Thoracic aorta (tissue), 2 donors: ENCODE data around the gene GRK1. TPM values are rescaled to one million over a fixed set of nuclear protein-coding genes. Genes with fewer than 3 reads are reported as not detected.

Experiments used
- ATAC-seq: fragments of 150-250 bp; one replicate; pipeline ENCODE4 v1.8.0; 2017; ENCODE audit warnings: low read depth; ENCODE audit not compliant: insufficient number of reproducible peaks, low FRiP score
- DNase-seq: peaks from one replicate; pipeline ENCODE4 v3.0.0-alpha.2; 2020; ENCODE audit warnings: low spot score
- H3K27ac ChIP-seq, 2 donors: fragments of 200-600 bp; sonication (generic); 1 replicate in 1 of 2; 2 replicates in 1 of 2; pipeline ENCODE4 v1.5.1; 2016; ENCODE audit warnings: mild to moderate bottlenecking in 2 of 2, moderate library complexity in 2 of 2
- H3K27me3 ChIP-seq: fragments of 200-600 bp; sonication (generic); replicated peaks from 2 replicates; pipeline ENCODE4 v1.6.0; 2016; ENCODE audit warnings: mild to moderate bottlenecking; ENCODE audit not compliant: insufficient read depth
- H3K36me3 ChIP-seq: fragments of 200-600 bp; sonication (generic); one replicate; pipeline ENCODE4 v1.5.1; 2016
- H3K4me1 ChIP-seq, 2 donors: fragments of 200-600 bp; sonication (generic); 1 replicate in 1 of 2; 2 replicates in 1 of 2; pipeline versions ENCODE4 v1.5.1 to v1.6.0; 2016; ENCODE audit warnings: low read depth in 2 of 2, mild to moderate bottlenecking in 1 of 2; ENCODE audit not compliant: control insufficient read depth in 1 of 2
- H3K4me3 ChIP-seq: fragments of 200-600 bp; sonication (generic); 2 replicates; pipeline ENCODE4 v1.5.1; 2016; ENCODE audit warnings: mild to moderate bottlenecking
- H3K9me3 ChIP-seq: fragments of 200-600 bp; sonication (generic); 2 replicates; pipeline ENCODE4 v1.5.1; 2016
- total RNA-seq, 2 donors: library from RNA; depleted of rRNA; stranded (reverse); fragments of >200 nt; gene quantifications; one replicate each; pipeline versions ENCODE4 v1.1.0 to v1.2.3, GENCODE V29; 2016
- TF ChIP-seq, protein P1 (sequence below): fragments of 200-600 bp; sonication (generic); IDR thresholded peaks from one replicate; pipeline ENCODE4 v1.5.1; 2019; ENCODE audit warnings: antibody characterized with exemption

The GRK1 gene
- total RNA-seq, 2 donors from 2014 or later = not detected

DNA sequence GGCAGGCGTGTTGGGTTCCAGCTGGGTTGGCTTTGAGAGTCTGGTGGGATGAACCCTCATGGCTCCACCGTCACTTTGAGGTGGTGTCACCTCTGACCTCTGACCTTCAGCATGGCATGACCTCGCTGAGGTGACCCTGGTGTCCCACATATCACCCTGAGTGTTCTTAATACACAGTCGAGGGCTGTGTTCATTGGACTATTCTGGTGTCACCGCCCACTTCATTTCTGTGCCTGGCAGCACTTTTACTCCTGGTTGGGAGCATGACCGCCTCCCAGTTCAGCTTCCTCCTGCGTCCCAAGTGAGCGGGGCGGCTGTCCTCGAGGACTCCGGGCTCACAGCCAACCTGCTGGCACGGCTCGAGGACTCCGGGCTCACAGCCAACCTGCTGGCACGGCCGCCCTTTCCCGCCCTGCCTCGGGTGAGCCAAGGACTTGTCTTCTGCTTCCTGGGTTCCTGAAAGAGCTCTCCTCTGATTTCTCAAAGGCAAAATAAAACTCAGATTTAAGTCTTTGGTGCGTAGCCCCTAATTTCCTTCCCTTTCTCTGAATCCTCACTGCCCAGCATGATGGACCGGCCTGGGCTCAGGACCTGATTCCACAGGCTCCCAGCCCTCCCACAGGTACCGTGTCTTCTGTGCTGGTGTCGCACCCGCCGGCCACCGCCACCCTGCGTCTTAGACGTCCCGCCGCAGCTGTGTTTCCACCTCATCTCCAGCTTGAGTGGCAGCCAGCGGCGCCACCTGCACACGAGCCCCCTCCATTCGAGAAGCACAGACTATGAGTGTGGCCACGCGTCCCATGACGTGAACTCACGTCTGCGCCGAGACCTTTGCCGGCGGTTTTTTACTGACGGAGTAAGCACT, 19.4 kb upstream of the GRK1 start:
- Histone ChIP-seq H3K4me1 (peaks cover 9 to 18% of the 10 kb centered on the region in 2 donors), H3K9me3 (no peaks in the 10 kb centered on the region), H3K36me3 (no peaks in the 10 kb centered on the region), H3K4me3 (no peak overlapping the region), H3K27me3 (no peaks in the 10 kb centered on the region), H3K27ac (peak overlapping the region in 1 of 2 donors; percentile 65)
- DNase-seq (peak; percentile 60), ATAC-seq (peak; percentile 80)
- TF ChIP-seq, protein P1, sequence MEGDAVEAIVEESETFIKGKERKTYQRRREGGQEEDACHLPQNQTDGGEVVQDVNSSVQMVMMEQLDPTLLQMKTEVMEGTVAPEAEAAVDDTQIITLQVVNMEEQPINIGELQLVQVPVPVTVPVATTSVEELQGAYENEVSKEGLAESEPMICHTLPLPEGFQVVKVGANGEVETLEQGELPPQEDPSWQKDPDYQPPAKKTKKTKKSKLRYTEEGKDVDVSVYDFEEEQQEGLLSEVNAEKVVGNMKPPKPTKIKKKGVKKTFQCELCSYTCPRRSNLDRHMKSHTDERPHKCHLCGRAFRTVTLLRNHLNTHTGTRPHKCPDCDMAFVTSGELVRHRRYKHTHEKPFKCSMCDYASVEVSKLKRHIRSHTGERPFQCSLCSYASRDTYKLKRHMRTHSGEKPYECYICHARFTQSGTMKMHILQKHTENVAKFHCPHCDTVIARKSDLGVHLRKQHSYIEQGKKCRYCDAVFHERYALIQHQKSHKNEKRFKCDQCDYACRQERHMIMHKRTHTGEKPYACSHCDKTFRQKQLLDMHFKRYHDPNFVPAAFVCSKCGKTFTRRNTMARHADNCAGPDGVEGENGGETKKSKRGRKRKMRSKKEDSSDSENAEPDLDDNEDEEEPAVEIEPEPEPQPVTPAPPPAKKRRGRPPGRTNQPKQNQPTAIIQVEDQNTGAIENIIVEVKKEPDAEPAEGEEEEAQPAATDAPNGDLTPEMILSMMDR = no peak

GRCh38 chr13:113648216-113648610, 18.8 kb upstream of the GRK1 start:
- no peak for DNase-seq
- H3K27ac ChIP-seq = peak overlapping the region in 1 of 2 donors; percentile 65

DNA sequence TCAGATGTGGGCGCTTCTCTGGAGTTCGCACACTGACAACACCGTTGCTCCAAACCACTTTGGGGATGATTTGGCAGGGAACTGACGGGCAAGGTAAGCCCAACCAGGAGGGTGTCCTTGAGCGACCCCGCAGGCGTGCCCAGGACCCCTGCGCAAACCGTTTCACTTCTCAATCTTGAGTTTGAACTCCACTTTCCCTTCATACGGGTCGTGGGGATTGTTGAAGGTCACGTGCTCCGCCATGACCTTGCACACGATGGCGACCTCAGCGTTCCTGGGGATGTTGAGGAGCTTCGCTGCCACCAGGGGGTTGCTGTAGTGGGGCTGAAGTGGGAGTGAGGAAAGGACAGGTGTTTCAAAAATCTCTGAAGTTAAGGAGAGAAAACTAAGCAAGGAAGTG, 17.8 kb upstream of the GRK1 start:
- no peak overlapping the region for H3K4me3 ChIP-seq
- no peak overlapping the region for H3K27ac ChIP-seq
- TF ChIP-seq, protein P1 = no peak
- peaks cover 9 to 18% of the 10 kb centered on the region in 2 donors for H3K4me1 ChIP-seq
- no peaks in the 10 kb centered on the region for H3K9me3 ChIP-seq
- no peaks in the 10 kb centered on the region for H3K27me3 ChIP-seq
- H3K36me3 ChIP-seq = no peaks in the 10 kb centered on the region
- no peak for ATAC-seq
- no peak for DNase-seq

More at GRCh38 chr13:113648216-113648610, 18.8 kb upstream of the GRK1 start:
- Histone ChIP-seq H3K9me3 (no peaks in the 10 kb centered on the region), H3K36me3 (no peaks in the 10 kb centered on the region), H3K4me1 (peaks cover 9 to 18% of the 10 kb centered on the region in 2 donors), H3K27me3 (no peaks in the 10 kb centered on the region), H3K4me3 (no peak overlapping the region)
- TF ChIP-seq, protein P1 = no peak
- no peak for ATAC-seq

DNA sequence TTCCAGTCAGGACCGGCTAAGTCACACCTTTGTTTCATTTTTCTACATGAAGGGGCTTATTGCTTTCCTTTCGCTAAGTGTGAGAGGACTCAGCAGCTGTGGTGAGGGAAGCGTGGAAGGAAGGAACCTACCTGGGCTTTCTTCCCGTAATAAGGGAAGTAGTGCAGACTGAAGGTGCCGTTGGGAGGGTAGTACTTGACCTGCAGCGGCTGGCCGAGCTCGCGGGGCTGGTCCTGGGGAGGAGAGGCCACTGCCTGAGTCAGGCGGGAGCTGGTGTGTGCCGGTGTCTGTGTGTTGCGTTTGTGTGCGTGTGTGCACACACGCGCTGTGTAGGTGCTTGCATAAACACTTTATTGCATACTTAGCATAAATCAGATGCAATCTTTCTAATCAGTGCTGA, 16.7 kb upstream of the GRK1 start:
- H3K9me3 ChIP-seq = no peaks in the 10 kb centered on the region
- no peaks in the 10 kb centered on the region for H3K36me3 ChIP-seq
- no peak overlapping the region for H3K4me3 ChIP-seq
- ATAC-seq (no peak), DNase-seq (no peak)
- H3K4me1 ChIP-seq = peaks cover 9 to 18% of the 10 kb centered on the region in 2 donors
- no peak overlapping the region for H3K27ac ChIP-seq
- no peaks in the 10 kb centered on the region for H3K27me3 ChIP-seq
- TF ChIP-seq, protein P1 = no peak

GRCh38 chr13:113650731-113651148, 16.3 kb upstream of the GRK1 start:
- H3K4me1 ChIP-seq = peaks cover 9 to 18% of the 10 kb centered on the region in 2 donors
- DNase-seq (no peak), ATAC-seq (no peak)
- H3K36me3 ChIP-seq = no peaks in the 10 kb centered on the region
- no peak overlapping the region for H3K4me3 ChIP-seq
- no peaks in the 10 kb centered on the region for H3K27me3 ChIP-seq
- no peaks in the 10 kb centered on the region for H3K9me3 ChIP-seq
- TF ChIP-seq, protein P1 = no peak
- no peak overlapping the region for H3K27ac ChIP-seq
